NCI-H524 treated with DMSO at 0.1 percent for 48 hours (cell line): ENCODE data around the gene ADGRD1.
"Not testable (repeated sequence)": the region's sequence is repeated elsewhere in the genome, so short reads cannot be mapped to it uniquely, and the experiment has no call there.

ENCODE experiments used
- DNase-seq: peaks from one replicate; lab custom pipeline; 2025; lab: John Stamatoyannopoulos, UW

The ADGRD1 gene

DNA sequence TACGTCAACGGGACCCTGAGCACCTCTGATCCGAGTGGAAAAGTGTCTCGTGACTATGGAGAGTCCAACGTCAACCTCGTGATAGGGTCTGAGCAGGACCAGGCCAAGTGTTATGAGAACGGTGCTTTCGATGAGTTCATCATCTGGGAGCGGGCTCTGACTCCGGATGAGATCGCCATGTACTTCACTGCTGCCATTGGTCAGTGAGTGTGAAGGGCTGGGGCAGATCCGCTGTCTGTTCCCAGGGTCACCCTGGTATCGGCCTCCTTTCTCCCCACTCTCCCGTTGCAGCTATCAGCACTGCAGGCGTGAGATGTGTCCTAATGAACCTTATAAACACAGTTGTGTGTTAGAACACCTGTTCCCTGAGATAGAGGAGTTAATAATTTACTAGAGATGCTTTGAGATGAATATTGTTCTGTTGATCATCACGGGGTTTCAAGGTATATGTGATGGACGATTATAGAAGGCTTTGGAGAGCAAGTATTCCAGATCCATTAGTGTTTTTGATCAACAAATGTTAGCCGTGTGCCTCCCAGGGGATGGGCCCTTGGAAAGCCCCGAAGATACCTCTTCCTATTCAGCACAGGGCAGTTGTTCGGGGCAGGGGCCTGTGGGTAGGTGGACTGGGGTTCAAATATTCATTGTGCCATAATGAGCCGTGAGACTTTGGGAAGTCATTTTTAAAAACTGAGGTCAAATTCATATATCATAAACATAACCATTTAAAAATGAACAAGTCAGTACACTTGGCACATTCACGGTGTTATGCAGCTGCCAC, 33.6 kb downstream of the ADGRD1 start:
- no peak for DNase-seq

DNA sequence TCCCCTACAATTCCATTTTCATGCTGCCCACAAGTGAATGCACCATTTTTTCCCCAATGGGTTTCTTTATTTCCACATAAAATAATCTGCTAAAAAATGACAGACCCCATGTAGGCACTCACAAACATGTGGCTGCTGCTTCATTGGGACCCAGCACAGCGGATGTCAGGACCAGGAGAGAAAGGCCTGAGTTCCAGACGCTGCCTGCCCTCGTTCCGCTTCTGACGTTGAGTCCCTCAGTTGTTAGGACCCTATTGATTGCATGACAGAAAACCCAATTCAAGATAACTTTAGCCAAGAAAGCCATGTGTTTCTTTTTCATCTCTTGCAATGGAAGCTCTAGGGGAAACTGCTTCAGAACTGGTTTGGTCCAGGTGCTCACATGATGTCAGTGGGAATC, 34.6 kb downstream of the ADGRD1 start:
- no peak for DNase-seq

DNA sequence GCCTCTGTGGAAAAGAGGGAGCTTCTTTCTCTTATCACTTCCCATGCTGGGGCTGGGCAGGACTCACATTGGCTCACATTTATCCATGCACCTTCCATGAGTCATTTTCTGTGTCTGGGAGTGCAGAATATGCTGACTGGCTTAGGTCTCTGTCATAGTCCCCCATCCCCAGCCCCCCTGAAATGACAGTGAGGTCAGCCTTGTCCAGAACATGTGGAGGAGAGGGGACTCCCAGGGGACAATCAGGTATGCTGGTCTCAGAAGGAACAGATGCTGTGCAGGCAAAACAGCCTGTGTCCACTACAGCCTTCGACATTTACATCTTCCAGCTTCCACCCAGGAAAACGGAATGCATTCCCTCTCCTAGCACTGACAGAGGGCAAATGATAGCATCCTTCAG, 35.0 kb downstream of the ADGRD1 start:
- DNase-seq = no peak

DNA sequence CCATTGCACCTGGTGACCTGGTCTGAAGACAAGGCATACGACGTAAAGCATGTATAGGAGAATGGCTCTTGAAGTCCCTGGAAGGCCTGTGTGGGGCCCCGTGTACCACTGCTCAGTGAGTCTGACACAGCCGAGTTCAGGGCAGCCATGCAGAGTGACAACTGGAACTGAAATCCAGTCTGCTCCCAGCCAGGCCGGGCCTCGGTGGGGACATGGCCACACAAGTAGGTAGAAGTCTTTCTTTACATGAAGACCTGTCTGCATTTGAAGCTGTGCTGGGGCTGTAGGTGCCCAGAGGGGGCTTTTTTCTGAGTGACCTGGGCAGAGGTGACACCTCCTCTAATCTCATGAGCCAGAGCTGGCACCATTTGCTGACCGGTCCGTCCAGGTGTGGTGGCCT, 35.7 kb downstream of the ADGRD1 start:
- DNase-seq = no peak

DNA sequence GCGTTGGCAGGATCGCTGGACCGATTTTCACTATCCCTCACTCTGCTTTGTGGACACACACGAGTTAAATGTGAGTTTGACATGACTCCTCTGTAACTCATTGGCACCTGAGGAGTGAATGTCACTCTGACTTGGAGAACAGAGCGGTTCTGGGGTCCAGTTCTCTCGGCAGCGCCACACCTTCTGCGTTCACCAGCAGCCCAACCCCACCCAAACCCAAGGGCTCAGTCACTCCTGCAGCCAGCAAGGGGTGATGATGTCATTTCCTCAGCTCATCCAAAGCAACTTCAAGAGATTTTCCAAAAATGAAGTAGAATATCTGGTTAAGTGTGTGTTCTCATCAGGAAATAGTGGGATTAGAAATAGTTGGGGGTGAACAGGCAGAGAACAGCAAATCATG, 36.3 kb downstream of the ADGRD1 start:
- DNase-seq = no peak

DNA sequence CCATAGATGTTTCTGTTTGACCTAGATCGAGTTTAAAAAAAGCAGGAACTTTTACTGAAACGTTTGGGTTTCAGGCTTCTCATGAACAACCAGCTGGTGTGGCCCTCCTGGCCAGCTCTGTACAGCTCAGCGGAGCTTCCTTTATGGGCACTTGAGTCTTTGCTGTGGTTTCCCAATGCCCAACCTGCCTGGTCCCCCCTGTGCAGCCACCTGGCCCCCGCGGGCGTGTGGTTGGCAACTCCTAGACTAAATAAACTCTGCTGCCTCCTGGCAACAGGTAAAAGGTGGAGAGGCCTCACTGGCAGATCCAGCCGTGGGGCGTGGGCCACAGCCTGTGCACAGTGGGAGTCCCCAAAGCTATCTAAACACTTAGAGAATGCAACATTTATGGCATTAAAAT, 38.7 kb downstream of the ADGRD1 start:
- no peak for DNase-seq

DNA sequence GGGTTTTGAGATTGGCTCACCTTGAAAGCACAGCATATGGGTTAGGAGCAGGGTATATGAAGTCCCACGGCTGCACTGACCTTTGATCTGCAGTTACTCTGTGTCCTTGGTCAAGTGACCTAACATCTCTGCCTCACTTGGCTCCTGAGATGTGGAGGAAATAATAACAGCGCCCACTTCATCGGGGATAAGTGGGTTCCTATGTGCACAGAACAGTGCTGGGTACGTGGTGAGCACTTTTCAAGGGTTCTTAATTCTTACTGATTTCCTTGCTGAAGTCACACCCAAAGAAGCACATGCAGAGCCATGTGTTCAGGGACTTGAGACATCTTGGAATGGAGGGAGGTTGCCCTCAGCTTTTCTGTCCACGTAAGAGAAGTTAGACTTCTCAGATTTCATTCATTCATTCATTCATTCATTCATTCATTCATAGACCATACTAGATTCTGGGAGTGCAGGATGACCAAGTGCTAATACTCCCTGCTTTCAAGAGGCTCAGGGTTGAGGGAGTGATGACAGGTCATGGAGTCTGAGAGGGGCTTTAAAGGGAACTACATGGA, 39.4 kb downstream of the ADGRD1 start:
- no peak for DNase-seq

DNA sequence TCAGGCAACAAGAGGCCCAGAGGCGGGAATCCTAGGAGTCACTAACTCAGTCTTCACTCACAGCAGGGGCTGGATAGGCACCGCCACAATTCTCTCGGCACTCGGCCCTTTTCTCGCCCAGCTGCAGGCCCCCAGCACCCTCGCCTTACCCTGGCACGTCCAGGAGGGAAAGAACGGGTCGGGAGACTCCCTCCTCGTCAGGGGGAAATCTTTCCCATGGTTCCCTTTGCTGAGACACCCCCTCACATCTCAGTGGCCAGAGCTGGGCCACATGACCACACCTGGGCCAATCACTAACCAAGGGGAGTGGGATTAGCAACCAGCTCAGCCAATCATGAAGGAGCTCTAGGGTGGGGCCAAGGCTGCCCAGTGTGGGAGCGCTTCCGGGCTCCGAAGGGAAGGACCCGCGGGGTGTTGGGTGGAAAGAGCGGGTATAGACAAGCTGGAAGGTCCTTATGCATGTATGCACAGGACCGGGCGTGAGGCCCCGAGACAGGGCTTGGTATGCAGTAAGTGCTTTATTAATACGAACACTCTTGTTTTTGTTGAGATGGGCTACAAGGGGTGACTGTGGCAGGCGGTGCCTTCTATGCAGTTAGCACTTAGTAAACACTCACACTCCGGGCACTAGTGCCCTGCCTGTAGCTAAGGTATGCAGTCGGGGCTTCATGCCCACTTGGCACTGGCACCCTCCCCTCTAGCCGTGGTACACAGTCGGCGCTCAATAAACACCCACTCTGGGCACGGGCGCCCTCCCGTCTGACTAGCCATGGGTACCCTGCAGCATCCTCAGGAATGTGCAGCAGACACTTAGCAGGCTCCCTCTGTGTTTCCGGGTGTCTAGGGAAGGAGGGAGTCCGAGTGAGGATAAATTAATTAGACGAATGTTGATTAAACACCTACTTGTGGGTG, 40.3 kb downstream of the ADGRD1 start:
- DNase-seq = no peak

DNA sequence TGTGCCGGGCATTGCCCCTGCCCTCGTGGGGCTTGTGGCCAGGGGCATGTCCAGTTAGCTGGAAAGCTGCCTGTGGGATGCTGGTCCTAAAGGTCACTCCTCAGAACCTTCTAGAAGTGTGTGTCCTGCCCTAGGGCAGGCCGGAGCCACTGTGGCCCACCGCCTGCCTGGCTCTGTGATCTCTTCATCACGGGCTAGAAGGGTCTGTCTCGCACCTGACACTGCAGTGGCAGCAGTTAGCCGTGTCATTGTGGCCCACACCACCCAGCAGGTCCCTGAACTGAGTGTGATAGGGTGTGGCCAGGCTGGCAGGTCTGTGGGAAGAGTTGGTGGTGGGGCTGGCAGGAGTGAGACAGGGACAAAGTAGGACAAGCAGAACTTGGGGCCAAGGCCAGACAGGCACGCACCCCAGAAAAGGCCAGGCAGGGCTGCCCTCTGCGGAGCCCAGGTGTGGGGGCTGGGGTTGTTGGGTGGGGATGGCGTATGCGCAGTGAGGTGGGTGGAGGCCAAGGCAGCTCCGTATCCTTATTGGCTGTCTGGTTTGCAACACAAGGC, 41.2 kb downstream of the ADGRD1 start:
- DNase-seq = no peak

DNA sequence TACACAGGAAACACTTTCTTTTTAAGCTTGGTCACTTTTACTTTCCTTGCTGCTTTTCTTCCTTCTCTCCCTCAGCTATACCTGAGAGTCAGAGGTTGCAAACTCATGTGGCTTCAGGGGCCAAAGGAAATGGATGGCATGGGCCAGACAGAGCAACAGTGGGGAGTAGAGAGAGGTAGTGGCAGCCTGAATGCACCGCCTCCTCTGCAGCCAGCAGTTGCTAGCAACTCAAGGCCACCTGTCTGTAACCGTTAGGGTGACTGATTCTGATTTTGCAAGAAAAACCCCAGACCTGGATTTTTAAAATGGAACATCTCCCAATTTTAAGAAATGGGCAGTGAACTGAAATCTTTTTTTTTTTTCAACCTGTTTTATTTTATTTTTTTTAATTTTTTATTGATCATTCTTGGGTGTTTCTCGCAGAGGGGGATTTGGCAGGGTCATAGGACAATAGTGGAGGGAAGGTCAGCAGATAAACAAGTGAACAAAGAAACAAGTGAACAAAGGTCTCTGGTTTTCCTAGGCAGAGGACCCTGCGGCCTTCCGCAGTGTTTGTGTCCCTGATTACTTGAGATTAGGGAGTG, 41.8 kb downstream of the ADGRD1 start:
- DNase-seq = not testable (repeated sequence)

DNA sequence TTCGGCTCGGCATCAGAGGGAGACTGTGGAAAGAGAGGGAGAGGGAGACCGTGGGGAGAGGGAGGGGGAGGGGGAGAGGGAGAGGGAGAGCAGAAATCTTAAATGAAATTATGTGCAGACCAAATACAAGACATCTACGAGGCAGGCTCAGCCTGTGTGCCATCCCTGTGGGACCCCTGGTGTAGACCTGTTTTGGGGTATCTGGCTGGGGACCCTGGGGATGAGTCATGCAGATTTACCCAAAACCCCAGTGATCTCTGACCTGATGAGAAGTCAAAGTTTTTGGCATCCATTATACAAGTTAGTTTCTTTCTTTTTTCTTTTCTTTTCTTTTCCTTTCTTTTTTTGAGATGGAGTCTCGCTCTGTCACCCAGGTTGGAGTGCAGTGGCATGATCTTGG, 44.4 kb downstream of the ADGRD1 start:
- no peak for DNase-seq

DNA sequence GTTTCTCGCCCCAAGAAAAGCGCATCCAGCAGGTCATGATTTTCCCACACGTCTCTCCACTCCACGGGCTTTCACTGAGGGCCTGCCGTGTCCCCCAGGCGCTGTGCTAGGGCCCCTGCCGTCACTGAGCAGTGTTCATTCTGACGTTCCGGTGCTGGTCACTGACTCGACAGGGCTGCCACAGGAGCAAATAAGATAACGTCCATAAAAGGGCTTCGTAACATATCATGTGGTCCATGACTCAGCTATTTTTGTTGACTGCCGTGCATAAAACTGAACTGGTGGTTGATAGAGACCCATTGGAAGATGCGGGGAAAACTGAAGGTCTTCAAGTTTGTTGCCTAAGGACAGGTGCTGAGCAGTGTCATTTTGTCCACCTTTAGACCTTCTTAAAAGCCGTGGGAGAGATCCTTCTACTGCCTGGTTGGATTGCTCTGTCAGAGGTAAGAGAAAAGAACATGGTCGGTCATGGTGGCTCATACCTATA, 46.3 kb downstream of the ADGRD1 start:
- no peak for DNase-seq

DNA sequence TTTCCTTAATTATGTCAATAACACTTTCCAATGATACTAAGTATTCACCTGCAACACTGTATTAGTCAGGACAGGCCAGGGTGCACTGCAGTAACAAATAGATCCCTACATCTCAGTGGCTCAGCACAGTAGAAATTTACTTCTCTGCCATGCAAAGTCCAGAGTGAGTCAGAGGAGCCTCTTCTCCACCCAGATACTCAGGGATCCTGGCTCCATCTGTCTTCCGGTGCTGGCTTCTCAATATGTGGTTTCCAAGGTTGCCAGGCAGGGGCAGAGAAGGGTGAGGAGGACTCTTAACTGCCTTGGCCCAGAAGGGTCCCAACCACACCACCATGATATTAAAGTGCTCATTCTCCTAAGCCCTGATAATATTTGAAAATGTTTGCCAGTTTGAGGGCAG, 47.8 kb downstream of the ADGRD1 start:
- no peak for DNase-seq

DNA sequence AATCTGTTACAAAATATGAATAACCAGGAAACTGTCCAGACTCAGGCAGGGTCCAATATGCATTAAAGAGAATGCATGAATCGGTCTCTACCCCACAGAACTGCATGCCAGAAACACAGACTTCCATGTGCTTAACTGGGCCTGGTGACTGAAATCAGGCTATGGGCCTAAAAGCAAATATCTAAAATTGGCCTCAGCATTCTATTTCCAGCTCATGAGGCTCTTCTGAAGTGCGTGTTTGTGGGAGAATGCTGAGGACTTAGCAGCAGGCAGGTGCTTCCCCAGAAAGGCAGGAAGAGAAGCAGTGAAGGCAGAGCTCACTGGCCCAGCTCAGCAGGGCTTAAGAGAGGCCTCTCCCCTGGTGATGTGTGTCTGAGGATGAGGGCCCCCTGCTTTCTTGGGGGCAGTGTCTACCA, 48.5 kb downstream of the ADGRD1 start:
- no peak for DNase-seq

DNA sequence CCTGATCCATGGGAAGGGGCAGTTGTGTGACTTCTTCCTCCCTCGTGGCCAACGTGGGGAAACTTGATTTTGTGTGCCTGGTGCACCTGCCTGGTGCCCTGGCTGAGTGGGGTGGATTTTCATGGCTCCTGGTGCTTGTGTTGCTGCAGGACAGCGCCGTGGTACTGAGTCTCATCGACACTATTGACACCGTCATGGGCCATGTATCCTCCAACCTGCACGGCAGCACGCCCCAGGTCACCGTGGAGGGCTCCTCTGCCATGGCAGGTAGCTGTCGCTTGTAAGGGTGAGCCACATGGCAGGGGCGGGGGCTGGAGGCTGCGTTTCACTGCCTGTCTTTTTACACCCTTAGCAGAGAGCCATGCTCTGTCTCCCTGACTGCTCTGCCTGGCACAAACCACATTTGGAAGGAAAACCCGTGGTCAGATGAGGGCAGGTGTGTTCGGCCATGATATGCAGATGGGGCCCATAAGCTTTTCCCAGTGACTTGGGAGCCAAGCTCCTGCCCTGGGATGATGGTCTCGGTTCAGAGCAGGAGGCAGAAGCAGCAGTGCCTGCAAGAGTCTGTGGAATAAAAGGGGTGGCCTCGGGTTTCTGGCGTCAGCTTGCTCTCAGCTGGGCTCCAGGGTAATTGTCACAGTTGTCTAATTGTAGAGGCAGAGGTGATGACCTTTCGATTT, 49.5 kb downstream of the ADGRD1 start:
- no peak for DNase-seq

DNA sequence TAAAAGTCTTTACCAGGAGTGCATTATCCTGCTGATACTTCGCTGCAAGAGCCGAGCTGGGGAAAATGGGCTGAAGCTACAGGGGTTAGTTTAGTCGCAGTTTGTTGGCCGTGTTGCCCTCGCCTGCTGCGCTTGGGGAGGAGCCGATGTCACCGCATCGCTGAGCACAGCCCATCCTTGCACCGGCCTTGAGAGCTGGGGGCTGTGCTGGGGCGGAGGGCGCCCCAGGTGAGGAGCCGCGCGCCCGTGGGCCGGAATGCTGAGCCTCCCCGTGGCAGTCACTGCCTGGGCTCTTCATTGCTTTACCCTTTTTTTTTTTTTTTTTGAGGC, 50.0 kb downstream of the ADGRD1 start:
- no peak for DNase-seq

DNA sequence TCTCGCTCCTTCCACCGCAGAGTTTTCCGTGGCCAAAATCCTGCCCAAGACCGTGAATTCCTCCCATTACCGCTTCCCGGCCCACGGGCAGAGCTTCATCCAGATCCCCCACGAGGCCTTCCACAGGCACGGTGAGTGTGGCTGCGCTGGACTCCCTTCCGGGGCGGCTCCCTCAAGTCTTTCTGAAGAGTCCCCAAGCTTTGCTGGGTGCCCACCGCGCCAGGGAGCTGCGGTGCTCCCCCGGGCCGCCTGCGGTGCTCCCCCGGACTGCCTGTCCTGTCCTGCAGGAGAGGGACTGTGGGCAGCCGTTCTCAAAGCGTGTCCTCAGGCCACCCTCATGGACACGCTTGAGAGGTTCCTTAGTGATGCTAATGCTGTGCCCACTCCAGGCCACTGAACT, 50.5 kb downstream of the ADGRD1 start:
- DNase-seq = no peak

DNA sequence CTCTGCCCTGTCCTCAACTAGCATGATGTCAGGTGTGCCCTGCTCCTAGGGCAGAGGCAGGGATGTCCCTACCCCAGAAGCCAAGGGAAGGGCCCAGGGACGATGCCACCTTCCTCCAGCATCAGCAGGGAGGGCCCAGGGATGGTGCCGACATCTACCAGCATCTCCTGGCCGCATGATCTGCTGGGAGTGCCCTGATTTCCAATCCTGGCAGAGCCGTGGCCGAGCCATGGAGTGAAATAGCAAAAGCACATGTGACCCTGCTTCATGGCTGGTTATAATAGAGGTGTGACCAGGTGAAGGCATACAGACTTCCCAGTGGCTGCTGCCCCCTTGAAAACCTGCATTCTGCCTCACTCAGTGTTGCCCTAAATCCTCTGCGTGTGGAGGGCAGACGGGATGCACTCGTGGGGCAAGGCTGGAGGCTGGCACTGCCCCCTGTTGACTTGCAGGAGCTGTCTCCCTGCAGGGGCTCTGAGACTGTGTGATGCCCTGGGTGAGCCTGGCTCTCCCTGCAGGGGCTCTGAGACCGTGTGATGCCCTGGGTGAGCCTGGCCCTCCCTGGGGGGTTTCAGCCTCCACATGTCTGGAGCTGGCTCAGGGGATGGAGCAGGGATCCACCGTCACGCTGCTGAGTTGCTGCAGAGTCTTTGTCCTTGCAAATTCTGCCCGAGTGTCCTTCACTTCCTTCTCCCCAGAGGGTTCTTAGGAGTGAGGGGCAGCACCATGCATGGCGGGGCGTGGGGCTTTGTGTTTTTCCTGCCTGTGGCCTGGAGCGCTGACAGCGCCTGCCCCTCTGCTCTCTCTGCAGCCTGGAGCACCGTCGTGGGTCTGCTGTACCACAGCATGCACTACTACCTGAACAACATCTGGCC, 51.7 kb downstream of the ADGRD1 start:
- DNase-seq = no peak

DNA sequence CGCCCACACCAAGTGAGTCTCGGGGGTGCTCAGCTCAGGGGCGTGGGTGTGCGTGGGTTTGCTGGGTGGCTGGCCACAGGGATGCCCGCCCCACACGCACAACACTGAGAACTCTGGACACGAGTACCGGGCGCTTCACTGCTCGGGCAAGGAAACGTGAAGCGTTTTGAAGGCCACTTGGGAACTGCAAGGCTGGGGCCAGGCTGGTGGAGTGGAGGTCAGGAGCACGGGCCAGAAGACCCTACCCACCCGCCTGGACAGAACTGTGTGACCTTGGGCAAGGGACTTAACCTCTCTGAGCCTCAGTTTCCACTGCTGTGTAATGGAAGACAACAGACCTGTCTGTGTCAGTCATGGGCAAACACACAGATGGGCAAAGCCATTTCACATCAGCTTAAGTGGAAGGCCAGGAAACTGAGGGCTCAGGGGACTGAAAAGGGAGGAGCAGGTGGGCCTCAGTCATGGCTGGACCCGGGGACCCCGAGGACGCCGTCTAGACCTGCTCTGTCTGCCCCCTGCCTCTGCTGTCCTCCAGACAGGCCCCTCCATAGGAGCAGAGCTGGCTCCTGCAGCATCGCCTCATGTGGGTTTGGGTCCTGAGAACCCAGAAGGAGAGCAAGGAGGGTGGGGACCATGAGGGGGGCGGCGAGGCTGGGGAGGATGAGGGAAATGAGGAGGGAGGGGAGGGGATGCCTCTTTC, 52.5 kb downstream of the ADGRD1 start:
- no peak for DNase-seq
